Breast epithelium (tissue), 4 donors: ENCODE results near the gene MX1. TPM values are rescaled to one million over a fixed set of nuclear protein-coding genes. Genes with fewer than 3 reads are reported as not detected.
A peak's percentile ranks its signal among the peaks of the same experiment; 100 is the strongest.

Source experiments
- DNase-seq, 2 donors: peaks; one replicate each; pipeline ENCODE4 v3.0.0-alpha.2; 2019; ENCODE audit warnings: low spot score in 2 of 2
- H3K27ac ChIP-seq, 2 donors: fragments of 200-600 bp; sonication (generic) in 1 of 2; one replicate each; pipeline ENCODE4 v1.5.1; 2016 to 2019; ENCODE audit warnings: mild to moderate bottlenecking in 1 of 2
- H3K27me3 ChIP-seq, 2 donors: fragments of 200-600 bp; sonication (generic) in 1 of 2; one replicate each; pipeline versions ENCODE4 v1.5.1 to v1.6.0; 2017 to 2019; ENCODE audit warnings: control low read depth in 1 of 2, mild to moderate bottlenecking in 1 of 2
- H3K36me3 ChIP-seq: fragments of 200-600 bp; one replicate; pipeline ENCODE4 v1.5.1; 2019
- H3K4me1 ChIP-seq, 2 donors: fragments of 200-600 bp; sonication (generic); one replicate each; pipeline ENCODE4 v1.5.1; 2016 to 2019; ENCODE audit warnings: control low read depth in 1 of 2
- H3K4me3 ChIP-seq, 3 donors: fragments of 200-600 bp; sonication (generic); 1 replicate in 2 of 3; 2 replicates in 1 of 3; pipeline ENCODE4 v1.5.1; 2016 to 2019; ENCODE audit warnings: mild to moderate bottlenecking in 3 of 3, moderate library complexity in 2 of 3
- H3K9me3 ChIP-seq, 2 donors: fragments of 200-600 bp; sonication (generic) in 1 of 2; one replicate each; pipeline ENCODE4 v1.5.1; 2016 to 2019; ENCODE audit warnings: control low read depth in 1 of 2
- CTCF ChIP-seq, 3 donors: fragments of 450-650 bp; IDR thresholded peaks; one replicate each; pipeline ENCODE4 v1.5.1; 2016 to 2017; ENCODE audit warnings: antibody characterized with exemption in 3 of 3, mild to moderate bottlenecking in 3 of 3, moderate library complexity in 3 of 3
- POLR2A ChIP-seq: fragments of 450-650 bp; IDR thresholded peaks from one replicate; pipeline ENCODE4 v1.6.1; 2016; ENCODE audit warnings: antibody characterized with exemption, mild to moderate bottlenecking, moderate library complexity
- POLR2AphosphoS5 ChIP-seq, 3 donors: sonication (generic); formaldehyde crosslinking; IDR thresholded peaks; one replicate each; pipeline ENCODE4 v1.6.1; 2017; ENCODE audit warnings: antibody characterized with exemption in 3 of 3
- intact Hi-C: fragments of 100-400 bp; cut with DNase I; formaldehyde crosslinking; loops from one replicate; pipeline ENCODE4 v1.15.1; 2023; ENCODE audit warnings: low total_unique reads
- total RNA-seq, 3 donors: library from RNA; depleted of rRNA; stranded (reverse); fragments of >200 nt; gene quantifications; one replicate each; pipeline ENCODE4 v1.1.0, GENCODE V29; 2016

The MX1 gene
- total RNA-seq, 3 donors from 2014 or later: 13.4 to 23.1 (median 21.8) TPM

- intact Hi-C loops: no loop called here
- Histone ChIP-seq H3K27me3 (no peaks in the 10 kb centered on the region), H3K4me1 (no peaks in the 10 kb centered on the region), H3K9me3 (no peaks in the 10 kb centered on the region), H3K36me3 (peaks cover 4% of the 10 kb centered on the region), H3K27ac (no peak overlapping the region), H3K4me3 (no peak overlapping the region)
- DNase-seq: peak; percentile 69 to 79
- TF ChIP-seq POLR2AphosphoS5 (IDR thresholded peaks at IDR 0.05) (peak in 1 of 3 donors; percentile 36), POLR2A (no peak), CTCF (IDR thresholded peaks at IDR 0.05) (peak; percentile 67 to 87 (median 87))
These were observed 34.8 kb downstream of the MX1 start for GRCh38 chr21:41460578-41461527.

GRCh38 chr21:41465176-41465781 is 39.2 kb downstream of the MX1 start:
- TF ChIP-seq CTCF (IDR thresholded peaks at IDR 0.05) (no peak), POLR2A (no peak), POLR2AphosphoS5 (IDR thresholded peaks at IDR 0.05) (no peak)
- intact Hi-C loops: no loop called here
- H3K4me3 ChIP-seq: no peak overlapping the region
- no peaks in the 10 kb centered on the region for H3K27me3 ChIP-seq
- no peaks in the 10 kb centered on the region for H3K36me3 ChIP-seq
- H3K27ac ChIP-seq: peak overlapping the region in 1 of 2 donors; percentile 17
- H3K4me1 ChIP-seq: no peaks in the 10 kb centered on the region
- no peak for DNase-seq
- no peaks in the 10 kb centered on the region for H3K9me3 ChIP-seq

GRCh38 chr21:41466024-41466820 is 40.2 kb downstream of the MX1 start:
- Histone ChIP-seq H3K4me3 (no peak overlapping the region), H3K27ac (peak overlapping the region; percentile 17 to 24)
- intact Hi-C loops: no loop called here

GRCh38 chr21:41470054-41470453 is 44.0 kb downstream of the MX1 start:
- no peaks in the 10 kb centered on the region for H3K36me3 ChIP-seq
- no peaks in the 10 kb centered on the region for H3K9me3 ChIP-seq
- H3K27ac ChIP-seq: no peak overlapping the region
- intact Hi-C loops: no loop called here
- no peaks in the 10 kb centered on the region for H3K4me1 ChIP-seq
- TF ChIP-seq POLR2AphosphoS5 (IDR thresholded peaks at IDR 0.05) (no peak), POLR2A (no peak), CTCF (IDR thresholded peaks at IDR 0.05) (no peak)
- no peaks in the 10 kb centered on the region for H3K27me3 ChIP-seq
- no peak overlapping the region for H3K4me3 ChIP-seq
- no peak for DNase-seq

More at GRCh38 chr21:41466024-41466820, 40.2 kb downstream of the MX1 start:
- H3K27me3 ChIP-seq: no peaks in the 10 kb centered on the region
- no peaks in the 10 kb centered on the region for H3K36me3 ChIP-seq
- no peaks in the 10 kb centered on the region for H3K9me3 ChIP-seq
- no peaks in the 10 kb centered on the region for H3K4me1 ChIP-seq
- TF ChIP-seq CTCF (IDR thresholded peaks at IDR 0.05): no peak
- TF ChIP-seq POLR2AphosphoS5 (IDR thresholded peaks at IDR 0.05): no peak
- TF ChIP-seq POLR2A: no peak
- no peak for DNase-seq
